ENCODE results near the gene OLIG3.

OLIG3 gene
- total RNA-seq = 0 to 0.12 (median 0) reads per million in 9 experiments

DNA sequence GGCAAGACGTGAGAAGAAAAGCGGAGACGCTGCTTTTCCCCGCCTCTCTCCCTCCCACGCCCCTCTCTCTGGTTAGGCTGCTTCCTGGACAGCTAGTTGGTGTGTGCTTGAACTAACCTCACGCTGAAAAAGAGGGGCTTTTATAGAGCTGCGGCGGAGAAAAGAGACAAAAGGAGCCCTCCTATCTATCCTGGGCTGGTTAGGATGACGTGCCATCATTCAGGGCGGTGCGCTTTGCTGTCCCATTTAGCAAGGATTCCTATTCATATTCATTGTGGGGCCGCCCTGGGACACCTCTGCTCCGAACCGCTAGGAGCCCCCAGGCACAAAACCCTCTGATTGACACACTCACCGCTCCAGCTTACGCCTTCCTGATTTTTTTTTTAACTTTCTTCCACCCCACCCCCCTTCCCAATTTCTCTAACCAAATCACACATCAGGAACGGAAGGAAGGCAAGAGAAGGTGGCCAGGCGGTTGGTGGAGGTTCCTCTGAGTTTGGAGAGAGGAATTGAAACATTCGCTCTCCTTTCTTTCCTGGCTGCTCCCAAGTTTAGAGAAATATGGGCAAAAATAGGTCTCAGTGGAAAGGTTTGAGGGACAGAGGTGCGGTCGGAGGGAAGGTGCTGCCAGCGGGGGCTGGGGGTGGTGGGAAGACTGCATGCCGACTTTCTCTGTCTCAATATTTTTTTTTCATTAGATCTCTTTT, at the start of gene OLIG3:
TSS of gene OLIG3 (minus strand) at position 114 of the 707 bp plus-strand sequence. CDS start 224 bp downstream, outside the sequence.
- DNase-seq (no peak), ATAC-seq (replicated peaks) (peak; percentile 47)
- H3K27me3 Mint-ChIP-seq = peaks cover 92 to 100% of the 10 kb centered on the region in 2 donors
- H3K36me3 Mint-ChIP-seq (ENCODE audit: insufficient read depth) = peaks cover 26% of the 10 kb centered on the region
- H3K27ac Mint-ChIP-seq = peak within 1 kb of the TSS in 1 of 2 donors; percentile 29
- H3K9me3 Mint-ChIP-seq = no peaks in the 10 kb centered on the region
- H3K4me3 Mint-ChIP-seq = peak within 1 kb of the TSS; percentile 49 to 71
- H3K4me1 Mint-ChIP-seq (ENCODE audit: low read depth in 2 of 2) = peaks cover 37 to 38% of the 10 kb centered on the region in 2 donors

DNA sequence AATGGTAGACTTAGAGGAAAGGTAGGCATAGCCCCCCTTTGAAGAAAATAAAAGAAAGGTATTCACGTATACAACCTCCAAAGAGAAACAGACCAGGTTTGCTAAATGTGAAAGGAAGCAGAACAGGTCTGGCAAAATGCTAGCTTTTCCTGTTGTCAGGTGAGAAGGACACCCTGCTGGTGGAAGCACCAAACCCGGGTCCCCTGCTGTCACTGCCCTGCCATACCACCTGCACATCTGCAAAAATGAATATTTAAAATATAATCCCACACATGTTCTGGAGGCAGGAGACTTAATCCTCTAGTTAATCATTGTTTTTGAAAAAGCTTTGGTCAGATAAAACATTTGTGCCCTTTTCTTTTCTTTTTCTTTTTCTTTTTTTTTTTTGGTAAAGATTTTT, 48.9 kb upstream of the OLIG3 start:
- Mint-ChIP-seq H3K4me1 (ENCODE audit: low read depth in 2 of 2) (peaks cover 0 to 2% of the 10 kb centered on the region in 2 donors), H3K27ac (no peak overlapping the region), H3K9me3 (peaks cover 0 to 6% of the 10 kb centered on the region in 2 donors), H3K27me3 (peaks cover 8 to 26% of the 10 kb centered on the region in 2 donors), H3K4me3 (no peak overlapping the region), H3K36me3 (ENCODE audit: insufficient read depth) (no peaks in the 10 kb centered on the region)
- DNase-seq (no peak), ATAC-seq (replicated peaks) (no peak)

DNA sequence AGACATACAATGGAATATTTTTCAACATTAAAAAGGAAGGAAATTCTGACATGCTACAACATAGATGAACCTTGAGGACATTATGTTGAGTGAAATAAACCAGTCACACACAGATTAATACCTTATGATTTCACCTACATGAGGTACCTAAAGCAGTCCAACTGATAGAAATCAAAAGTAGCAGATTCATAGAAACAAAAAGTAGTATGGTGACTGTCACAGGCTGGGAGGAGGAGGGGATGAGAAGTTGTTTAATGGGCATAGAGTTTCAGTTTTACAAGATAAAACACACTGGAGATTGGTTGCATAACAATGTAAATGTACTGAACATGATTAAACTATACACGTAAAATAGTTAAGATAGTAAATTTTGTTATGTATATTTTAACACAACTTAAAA, 48.5 kb upstream of the OLIG3 start:
- DNase-seq (no peak), ATAC-seq (replicated peaks) (no peak)
- no peak overlapping the region for H3K4me3 Mint-ChIP-seq

DNA sequence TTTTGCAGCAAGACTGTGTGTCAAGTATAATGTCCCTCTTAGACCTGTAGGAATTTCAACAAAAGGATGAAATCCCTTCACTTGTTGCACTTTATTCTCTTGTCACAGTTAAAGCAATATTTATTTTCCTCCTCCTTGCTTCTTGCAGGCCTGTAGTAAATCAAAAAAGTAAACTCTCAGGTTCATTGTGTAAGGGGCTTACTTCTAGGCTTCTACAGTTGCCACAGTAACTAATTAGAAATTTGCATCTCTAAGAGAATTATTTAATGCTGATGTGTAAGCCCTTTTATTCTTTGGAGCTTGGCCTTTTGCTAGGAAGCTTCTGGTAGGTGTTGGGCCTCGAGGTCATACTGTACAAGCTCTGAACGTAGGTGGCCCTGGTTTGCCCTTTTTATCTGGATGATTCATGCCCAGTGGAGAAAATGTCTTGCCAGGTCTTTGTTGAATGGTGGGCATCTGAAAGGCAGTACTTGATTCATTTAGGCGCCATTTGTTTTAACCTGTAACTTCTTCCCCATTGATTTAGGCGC, 47.4 kb upstream of the OLIG3 start:
- Mint-ChIP-seq H3K36me3 (ENCODE audit: insufficient read depth) (no peaks in the 10 kb centered on the region), H3K4me3 (no peak overlapping the region), H3K27me3 (peaks cover 5 to 22% of the 10 kb centered on the region in 2 donors), H3K9me3 (peaks cover 0 to 6% of the 10 kb centered on the region in 2 donors), H3K27ac (no peak overlapping the region), H3K4me1 (ENCODE audit: low read depth in 2 of 2) (peaks cover 0 to 2% of the 10 kb centered on the region in 2 donors)
- DNase-seq = no peak
- no peak for ATAC-seq (replicated peaks)

More for the DNA sequence above, 48.5 kb upstream of the OLIG3 start:
- peaks cover 0 to 2% of the 10 kb centered on the region in 2 donors for H3K4me1 Mint-ChIP-seq (ENCODE audit: low read depth in 2 of 2)
- peaks cover 5 to 22% of the 10 kb centered on the region in 2 donors for H3K27me3 Mint-ChIP-seq
- no peaks in the 10 kb centered on the region for H3K36me3 Mint-ChIP-seq (ENCODE audit: insufficient read depth)
- peaks cover 0 to 6% of the 10 kb centered on the region in 2 donors for H3K9me3 Mint-ChIP-seq
- H3K27ac Mint-ChIP-seq = no peak overlapping the region

DNA sequence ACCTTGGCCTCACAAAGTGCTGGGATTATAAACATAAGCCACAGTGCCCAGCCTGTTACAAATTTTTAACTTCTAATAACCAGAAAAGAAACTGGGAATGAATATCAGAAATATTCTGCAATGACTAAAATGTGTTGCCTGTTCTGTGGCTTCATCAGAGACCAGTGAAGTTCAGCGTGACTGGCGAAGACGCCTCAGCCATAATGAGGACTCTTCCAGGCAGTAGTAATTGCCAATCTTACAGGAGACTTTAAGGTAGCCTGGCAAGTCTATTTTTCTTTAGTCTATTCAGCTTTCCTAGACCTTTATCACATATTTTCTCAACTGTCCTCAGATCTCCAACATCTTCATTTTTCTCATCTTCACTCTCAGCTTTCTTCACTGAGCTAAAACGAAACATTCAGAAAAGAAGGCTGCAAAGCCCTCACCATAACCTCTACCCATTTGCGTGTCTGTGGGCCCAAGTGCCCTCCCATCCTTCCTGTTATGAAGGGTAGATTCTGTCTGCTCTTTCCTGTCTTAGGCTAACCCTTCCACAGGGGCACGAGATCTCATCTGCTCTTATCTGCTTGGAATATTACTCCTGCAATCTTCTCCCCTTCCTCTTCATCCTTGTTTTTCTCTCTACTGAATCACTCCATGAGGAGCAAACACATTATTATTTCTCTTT, 42.0 kb upstream of the OLIG3 start:
- DNase-seq = peak in 1 of 3 experiments; percentile 15
- H3K4me3 Mint-ChIP-seq = no peak overlapping the region
- peaks cover 18 to 20% of the 10 kb centered on the region in 2 donors for H3K27me3 Mint-ChIP-seq
- H3K27ac Mint-ChIP-seq = no peak overlapping the region
- ATAC-seq (replicated peaks) = peak; percentile 85
- H3K36me3 Mint-ChIP-seq (ENCODE audit: insufficient read depth) = no peaks in the 10 kb centered on the region
- no peaks in the 10 kb centered on the region for H3K9me3 Mint-ChIP-seq
- H3K4me1 Mint-ChIP-seq (ENCODE audit: low read depth in 2 of 2) = no peaks in the 10 kb centered on the region

DNA sequence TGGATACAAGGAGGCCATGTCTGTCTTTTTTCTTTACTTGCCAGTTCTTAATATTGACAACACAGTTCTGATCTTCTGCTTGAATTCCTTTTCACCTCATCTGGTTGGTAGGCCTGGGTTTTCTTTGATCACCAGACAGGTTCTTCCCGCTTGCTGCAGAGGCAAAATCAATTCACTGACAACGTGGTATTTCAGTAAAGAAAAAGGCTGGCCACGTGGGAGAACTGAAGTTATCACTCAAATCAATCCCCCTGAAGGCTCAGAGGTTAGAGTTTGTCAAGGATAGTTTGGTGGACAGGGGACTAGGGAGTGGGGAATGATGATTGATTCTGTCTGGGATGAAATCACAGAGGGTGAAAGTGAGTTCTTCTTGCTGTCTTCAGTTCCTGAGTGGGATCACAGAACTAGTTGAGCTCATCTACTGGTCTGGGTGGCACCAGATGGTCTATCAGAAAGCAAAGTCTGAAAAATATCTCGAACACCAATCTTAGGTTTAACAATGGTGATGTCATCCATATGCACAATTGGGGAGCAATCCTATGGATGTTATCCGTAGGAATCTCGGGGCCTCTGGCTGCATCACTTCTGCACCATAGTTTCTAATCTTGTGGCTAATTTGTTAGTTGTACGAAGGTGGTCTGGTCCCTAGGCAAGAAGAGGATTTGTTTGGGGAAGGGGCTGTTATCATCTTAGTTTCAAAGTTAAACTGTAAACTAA, 37.3 kb upstream of the OLIG3 start:
- H3K27ac Mint-ChIP-seq = no peak overlapping the region
- H3K36me3 Mint-ChIP-seq (ENCODE audit: insufficient read depth) = no peaks in the 10 kb centered on the region
- peaks cover 35 to 43% of the 10 kb centered on the region in 2 donors for H3K27me3 Mint-ChIP-seq
- ATAC-seq (replicated peaks) = no peak
- DNase-seq = no peak
- H3K4me1 Mint-ChIP-seq (ENCODE audit: low read depth in 2 of 2) = peaks cover 0 to 1% of the 10 kb centered on the region in 2 donors
- no peak overlapping the region for H3K4me3 Mint-ChIP-seq
- H3K9me3 Mint-ChIP-seq = peaks cover 0 to under 1% of the 10 kb centered on the region in 2 donors

DNA sequence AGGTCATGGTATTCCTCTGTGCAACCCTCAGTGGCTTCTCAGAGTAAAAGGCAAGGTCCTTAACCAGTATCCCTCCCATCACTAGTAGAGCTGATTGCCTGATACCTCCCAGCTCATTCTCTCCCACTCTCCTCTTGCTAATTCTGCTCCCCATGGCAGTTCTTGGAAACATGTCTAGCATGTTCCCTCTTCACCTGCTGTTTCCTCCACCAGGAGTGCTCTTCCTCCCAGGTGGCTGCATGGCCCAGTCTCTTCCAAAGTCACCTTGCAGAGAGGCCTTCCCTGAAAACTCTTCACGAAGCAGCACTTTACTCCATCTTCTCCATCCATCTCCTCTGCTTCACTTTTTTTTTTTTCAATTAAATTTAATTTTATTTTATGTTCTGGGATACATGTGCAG, 36.2 kb upstream of the OLIG3 start:
- Mint-ChIP-seq H3K4me3 (no peak overlapping the region), H3K36me3 (ENCODE audit: insufficient read depth) (no peaks in the 10 kb centered on the region), H3K4me1 (ENCODE audit: low read depth in 2 of 2) (peaks cover 0 to 1% of the 10 kb centered on the region in 2 donors), H3K9me3 (peaks cover 0 to 5% of the 10 kb centered on the region in 2 donors), H3K27me3 (peaks cover 43 to 45% of the 10 kb centered on the region in 2 donors), H3K27ac (no peak overlapping the region)
- DNase-seq (no peak), ATAC-seq (replicated peaks) (no peak)

DNA sequence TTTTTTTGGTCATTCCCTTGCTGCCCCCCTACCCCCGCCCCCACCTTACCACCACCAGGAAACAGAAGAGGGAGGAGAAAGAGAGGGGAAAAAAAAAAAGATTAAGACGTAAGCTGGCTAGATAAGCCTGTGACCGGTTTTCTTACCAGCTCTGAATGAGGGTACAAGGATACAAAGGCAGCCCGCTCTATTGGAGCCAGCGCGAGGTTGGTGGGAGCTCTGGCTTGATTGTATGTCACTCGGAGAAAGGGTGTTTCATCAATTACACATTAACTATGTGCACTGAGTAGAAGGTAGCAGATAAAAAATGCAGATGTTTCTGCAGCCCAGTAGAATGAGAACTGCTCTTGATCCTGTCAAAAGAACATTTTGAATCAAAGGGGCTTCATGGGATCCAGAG, 28.6 kb upstream of the OLIG3 start:
- peaks cover 38 to 71% of the 10 kb centered on the region in 2 donors for H3K27me3 Mint-ChIP-seq
- no peak overlapping the region for H3K4me3 Mint-ChIP-seq
- peaks cover 0 to 3% of the 10 kb centered on the region in 2 donors for H3K4me1 Mint-ChIP-seq (ENCODE audit: low read depth in 2 of 2)
- ATAC-seq (replicated peaks) = no peak
- no peak overlapping the region for H3K27ac Mint-ChIP-seq
- H3K36me3 Mint-ChIP-seq (ENCODE audit: insufficient read depth) = no peaks in the 10 kb centered on the region
- no peak for DNase-seq
- H3K9me3 Mint-ChIP-seq = peaks cover 0 to 5% of the 10 kb centered on the region in 2 donors

DNA sequence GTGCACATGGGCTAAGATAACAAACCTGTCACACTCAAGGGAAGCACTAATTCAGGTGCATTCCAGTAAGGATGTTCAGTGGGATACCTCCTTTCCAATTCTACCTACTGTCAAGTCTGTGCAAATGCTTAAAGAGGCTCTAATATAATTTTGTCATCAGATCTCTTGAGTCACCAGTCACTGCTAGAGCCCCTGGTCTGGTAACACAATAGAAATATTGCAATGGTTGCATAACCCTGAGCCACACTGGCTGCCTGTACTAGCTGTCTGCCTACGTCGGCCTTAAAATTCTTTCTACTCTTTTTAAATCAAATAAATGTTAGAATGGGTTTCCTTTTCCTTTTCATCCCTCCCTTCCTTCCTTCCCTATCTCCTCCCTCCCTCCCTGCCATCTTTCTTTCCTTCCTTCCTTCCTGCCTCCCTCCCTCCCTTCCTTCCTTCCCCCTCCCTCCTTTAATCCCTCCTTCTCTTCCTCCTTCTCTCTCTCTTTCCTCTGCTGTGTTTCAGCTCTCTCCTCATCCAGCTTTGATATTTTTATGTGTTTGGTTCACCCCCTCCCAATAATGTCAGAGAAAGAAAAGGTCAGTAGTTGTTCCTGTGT, 28.1 kb upstream of the OLIG3 start:
- H3K27me3 Mint-ChIP-seq = peaks cover 43 to 77% of the 10 kb centered on the region in 2 donors
- peaks cover 0 to 5% of the 10 kb centered on the region in 2 donors for H3K9me3 Mint-ChIP-seq
- H3K27ac Mint-ChIP-seq = no peak overlapping the region
- H3K4me3 Mint-ChIP-seq = no peak overlapping the region
- no peak for ATAC-seq (replicated peaks)
- H3K36me3 Mint-ChIP-seq (ENCODE audit: insufficient read depth) = no peaks in the 10 kb centered on the region
- DNase-seq = no peak
- H3K4me1 Mint-ChIP-seq (ENCODE audit: low read depth in 2 of 2) = peaks cover 0 to 3% of the 10 kb centered on the region in 2 donors

DNA sequence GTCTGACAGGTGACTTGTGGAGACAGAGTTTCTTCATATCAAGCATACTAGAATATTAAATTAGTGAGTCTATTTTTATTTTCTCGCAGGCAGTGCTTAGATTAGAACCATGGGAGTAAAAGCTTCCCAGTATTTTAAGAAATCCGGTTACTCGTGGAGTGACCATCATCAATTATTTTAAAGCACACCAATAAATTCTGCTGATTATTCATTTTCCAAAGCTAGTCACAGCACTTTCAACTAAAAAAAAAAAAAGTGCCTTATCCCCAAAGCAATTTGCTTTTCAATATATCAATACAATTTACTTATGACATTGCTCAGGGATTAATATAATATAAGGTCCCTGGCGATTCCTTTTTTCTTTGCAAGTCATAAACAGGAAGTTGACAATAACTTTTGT, 26.3 kb upstream of the OLIG3 start:
- ATAC-seq (replicated peaks) (no peak), DNase-seq (no peak)
- H3K36me3 Mint-ChIP-seq (ENCODE audit: insufficient read depth) = no peaks in the 10 kb centered on the region
- peaks cover 0 to 3% of the 10 kb centered on the region in 2 donors for H3K4me1 Mint-ChIP-seq (ENCODE audit: low read depth in 2 of 2)
- no peak overlapping the region for H3K4me3 Mint-ChIP-seq
- peaks cover 61 to 83% of the 10 kb centered on the region in 2 donors for H3K27me3 Mint-ChIP-seq
- H3K27ac Mint-ChIP-seq = no peak overlapping the region
- H3K9me3 Mint-ChIP-seq = no peaks in the 10 kb centered on the region

DNA sequence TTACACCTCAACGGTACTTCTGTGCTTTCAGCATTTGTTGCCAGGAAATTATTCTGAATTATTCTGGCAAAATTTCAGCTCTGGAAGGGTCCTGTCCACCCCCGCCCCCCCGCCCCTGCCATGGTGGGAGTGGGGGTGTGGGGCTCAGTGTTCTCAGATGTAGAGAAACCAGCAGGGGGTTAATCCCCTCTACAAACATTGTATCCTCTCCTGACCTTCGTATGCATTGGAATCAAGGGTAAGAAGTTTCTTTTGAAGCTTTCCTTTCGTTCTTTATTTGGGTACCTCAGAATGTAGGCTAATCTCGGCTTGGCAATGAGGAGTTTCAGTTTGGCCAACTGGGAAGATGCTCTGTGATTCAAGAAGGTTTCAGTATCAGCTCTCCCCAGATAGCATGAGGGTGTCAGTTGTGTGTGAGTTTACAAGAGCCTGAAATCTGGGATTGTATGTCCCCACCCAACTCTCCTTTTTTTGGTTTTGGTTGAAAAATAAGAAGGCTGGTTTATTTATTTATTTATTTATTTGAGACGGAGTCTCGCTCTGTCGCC, 25.5 kb upstream of the OLIG3 start:
- peaks cover 69 to 83% of the 10 kb centered on the region in 2 donors for H3K27me3 Mint-ChIP-seq
- DNase-seq = no peak
- ATAC-seq (replicated peaks) = no peak
- H3K9me3 Mint-ChIP-seq = no peaks in the 10 kb centered on the region
- no peak overlapping the region for H3K4me3 Mint-ChIP-seq
- peaks cover 0 to 3% of the 10 kb centered on the region in 2 donors for H3K4me1 Mint-ChIP-seq (ENCODE audit: low read depth in 2 of 2)
- H3K27ac Mint-ChIP-seq = no peak overlapping the region
- no peaks in the 10 kb centered on the region for H3K36me3 Mint-ChIP-seq (ENCODE audit: insufficient read depth)

DNA sequence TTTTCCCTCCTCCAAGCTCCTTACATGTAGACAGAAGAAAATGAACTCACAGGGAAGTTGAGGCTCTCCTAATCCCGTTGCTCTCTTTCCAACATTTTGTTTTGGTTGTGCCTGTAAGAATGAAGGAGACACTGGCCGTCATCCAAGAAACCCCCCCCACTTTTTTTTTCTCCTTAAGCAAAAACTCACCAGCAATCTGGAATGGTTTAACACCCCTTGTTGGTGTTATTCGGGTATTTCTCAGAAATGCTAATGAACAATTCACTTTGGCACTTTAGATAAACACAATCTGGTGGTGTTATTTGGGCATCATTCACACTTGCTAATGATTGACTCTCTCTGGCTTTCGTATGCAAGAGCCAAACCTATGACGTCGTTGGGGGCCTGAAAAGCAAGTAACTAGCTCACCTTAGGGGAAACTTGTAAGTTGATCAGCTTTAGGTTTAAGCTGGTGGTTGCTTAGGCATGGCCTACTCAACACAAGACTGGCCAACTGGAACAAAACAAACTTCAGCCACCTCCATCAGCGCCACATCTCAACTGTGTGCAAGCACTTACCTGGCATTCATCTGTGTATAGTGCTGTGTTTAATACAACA, 24.3 kb upstream of the OLIG3 start:
- no peak overlapping the region for H3K27ac Mint-ChIP-seq
- H3K9me3 Mint-ChIP-seq = no peaks in the 10 kb centered on the region
- peaks cover 0 to 3% of the 10 kb centered on the region in 2 donors for H3K4me1 Mint-ChIP-seq (ENCODE audit: low read depth in 2 of 2)
- H3K36me3 Mint-ChIP-seq (ENCODE audit: insufficient read depth) = peaks cover 2% of the 10 kb centered on the region
- H3K27me3 Mint-ChIP-seq = peaks cover 72 to 83% of the 10 kb centered on the region in 2 donors
- H3K4me3 Mint-ChIP-seq = no peak overlapping the region
- ATAC-seq (replicated peaks) (no peak), DNase-seq (no peak)

Data from effector memory CD8-positive, alpha-beta T cell (primary cell).